ENCODE results near the gene STARD6.
"Not testable (repeated sequence)": the region's sequence is repeated elsewhere in the genome, so short reads cannot be mapped to it uniquely, and the experiment has no call there.

Gene STARD6

DNA sequence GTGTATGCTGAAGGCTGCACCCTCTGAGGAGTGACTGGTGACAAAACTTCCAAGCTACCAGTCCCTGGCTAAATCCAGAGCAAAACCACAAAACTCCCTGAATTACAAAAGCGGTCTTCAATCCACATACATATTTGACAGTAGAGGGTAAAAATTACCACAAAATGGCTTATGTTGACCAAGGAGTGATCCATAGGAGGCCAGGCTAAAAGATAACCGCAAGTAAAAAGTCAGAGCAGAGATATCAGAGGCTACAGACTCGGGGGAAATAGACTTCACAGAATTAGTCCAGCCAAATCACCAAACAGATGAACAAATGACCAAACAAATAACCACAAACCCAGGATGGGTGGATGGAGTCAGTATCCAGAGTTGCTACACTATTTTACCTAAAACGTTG lies 19.4 kb downstream of the STARD6 start:
- no peak for FAIRE-seq
- no peak for DNase-seq (ENCODE audit: insufficient read length, low spot score)
- TF ChIP-seq POLR2AphosphoS5 (IDR thresholded peaks at IDR 0.05; ENCODE audit: low read depth, low read length) (no peak), POU2F2 (IDR thresholded peaks at IDR 0.05; ENCODE audit: low read depth, low read length) (no peak), POLR2A (IDR thresholded peaks at IDR 0.05; ENCODE audit: low read depth, low read length) (no peak), PAX5 (IDR thresholded peaks at IDR 0.05; ENCODE audit: insufficient read depth, low read length, severe bottlenecking) (no peak), SPI1 (IDR thresholded peaks at IDR 0.05; ENCODE audit: low read depth, low read length) (no peak), TAF1 (IDR thresholded peaks at IDR 0.05; ENCODE audit: low read depth, low read length) (no peak)

DNA sequence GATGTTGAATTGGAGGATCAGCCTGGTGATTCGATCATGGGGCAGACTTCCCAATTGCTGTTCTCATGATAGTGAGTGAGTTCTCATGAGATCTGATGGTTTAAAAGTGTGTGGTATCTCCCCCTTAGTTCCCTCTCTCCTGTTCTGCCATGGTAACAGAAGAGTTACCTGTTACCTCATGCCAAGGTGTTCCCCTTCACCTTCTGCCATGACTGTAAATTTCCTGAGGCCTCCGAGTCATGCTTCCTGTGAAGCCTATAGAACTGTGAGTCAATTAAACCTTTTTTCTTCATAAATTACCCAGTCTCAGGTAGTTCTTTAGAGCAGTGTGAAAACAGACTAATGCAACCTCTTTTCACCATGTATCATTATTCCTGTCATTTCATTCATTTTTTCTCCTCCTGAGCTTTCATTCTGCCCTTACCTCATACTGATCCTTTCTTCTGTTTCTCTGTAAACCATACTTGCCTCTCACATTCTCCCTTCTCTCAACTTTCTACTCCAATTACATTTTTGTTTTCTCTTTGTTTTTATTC lies 22.0 kb downstream of the STARD6 start:
- TF ChIP-seq SPI1 (IDR thresholded peaks at IDR 0.05; ENCODE audit: low read depth, low read length): no peak
- no peak for TF ChIP-seq PAX5 (IDR thresholded peaks at IDR 0.05; ENCODE audit: insufficient read depth, low read length, severe bottlenecking)
- TF ChIP-seq TAF1 (IDR thresholded peaks at IDR 0.05; ENCODE audit: low read depth, low read length): no peak
- no peak for TF ChIP-seq POU2F2 (IDR thresholded peaks at IDR 0.05; ENCODE audit: low read depth, low read length)
- no peak for TF ChIP-seq POLR2AphosphoS5 (IDR thresholded peaks at IDR 0.05; ENCODE audit: low read depth, low read length)
- no peak for TF ChIP-seq POLR2A (IDR thresholded peaks at IDR 0.05; ENCODE audit: low read depth, low read length)
- no peak for DNase-seq (ENCODE audit: insufficient read length, low spot score)
- FAIRE-seq: no peak

DNA sequence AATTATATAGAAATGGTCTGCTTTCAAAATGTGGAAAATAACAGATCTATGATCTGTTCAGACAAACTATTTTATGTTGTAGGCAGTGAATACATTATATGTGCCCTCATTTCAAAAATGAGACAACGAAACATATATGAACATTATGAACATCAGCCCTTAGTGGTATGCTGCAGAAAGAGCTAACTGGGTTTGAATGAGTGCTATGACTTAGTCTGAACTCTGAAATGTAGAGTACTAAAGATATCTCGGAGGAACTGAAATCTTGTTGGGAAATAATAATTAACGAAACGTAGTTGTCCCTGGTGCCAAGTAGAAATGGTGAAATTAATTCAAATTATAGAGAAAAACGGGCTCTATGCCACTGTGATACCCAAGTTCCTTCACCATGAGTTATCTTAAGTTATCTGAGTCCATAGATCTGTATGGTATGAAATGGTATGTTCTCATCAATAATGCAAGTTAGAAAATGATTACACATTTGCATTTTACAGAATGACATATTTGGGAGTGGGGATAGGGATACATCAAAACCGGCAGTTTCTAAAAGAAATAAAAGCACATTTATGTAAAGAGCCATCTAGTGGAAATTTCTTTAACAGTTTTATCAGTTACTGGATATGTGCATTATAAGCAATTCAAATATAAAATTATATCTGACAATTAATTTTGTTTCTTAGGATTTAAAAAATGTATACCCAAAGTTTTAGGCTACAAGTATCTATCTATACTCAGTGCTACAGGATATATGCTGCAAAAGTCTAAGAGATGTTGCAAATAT lies 26.7 kb downstream of the STARD6 start:
- FAIRE-seq: no peak
- no peak for TF ChIP-seq POU2F2 (IDR thresholded peaks at IDR 0.05; ENCODE audit: low read depth, low read length)
- no peak for TF ChIP-seq POLR2AphosphoS5 (IDR thresholded peaks at IDR 0.05; ENCODE audit: low read depth, low read length)
- TF ChIP-seq TAF1 (IDR thresholded peaks at IDR 0.05; ENCODE audit: low read depth, low read length): no peak
- TF ChIP-seq POLR2A (IDR thresholded peaks at IDR 0.05; ENCODE audit: low read depth, low read length): no peak
- no peak for TF ChIP-seq SPI1 (IDR thresholded peaks at IDR 0.05; ENCODE audit: low read depth, low read length)
- TF ChIP-seq PAX5 (IDR thresholded peaks at IDR 0.05; ENCODE audit: insufficient read depth, low read length, severe bottlenecking): no peak
- no peak for DNase-seq (ENCODE audit: insufficient read length, low spot score)

DNA sequence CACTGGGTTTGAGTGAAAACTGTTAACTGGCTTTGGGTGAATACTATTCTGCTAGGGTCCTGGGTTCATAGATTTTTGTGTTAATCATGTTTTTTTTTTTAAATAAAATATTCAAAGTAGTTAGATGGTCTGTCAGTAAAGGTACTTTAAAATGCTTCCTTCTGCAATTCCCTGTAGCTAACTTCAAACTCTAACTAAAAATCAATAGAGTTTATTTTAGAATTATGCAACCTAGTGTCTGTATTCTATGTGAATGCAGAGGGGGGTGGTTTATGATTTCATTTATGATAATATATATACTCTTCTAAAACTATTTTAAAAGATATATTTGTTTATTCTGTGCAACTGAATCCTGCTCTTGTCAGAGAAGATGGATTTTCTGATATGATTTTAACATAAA lies 27.9 kb downstream of the STARD6 start:
- TF ChIP-seq POLR2AphosphoS5 (IDR thresholded peaks at IDR 0.05; ENCODE audit: low read depth, low read length) (no peak), POU2F2 (IDR thresholded peaks at IDR 0.05; ENCODE audit: low read depth, low read length) (no peak), SPI1 (IDR thresholded peaks at IDR 0.05; ENCODE audit: low read depth, low read length) (no peak), TAF1 (IDR thresholded peaks at IDR 0.05; ENCODE audit: low read depth, low read length) (no peak), PAX5 (IDR thresholded peaks at IDR 0.05; ENCODE audit: insufficient read depth, low read length, severe bottlenecking) (no peak), POLR2A (IDR thresholded peaks at IDR 0.05; ENCODE audit: low read depth, low read length) (no peak)
- DNase-seq (ENCODE audit: insufficient read length, low spot score): no peak
- no peak for FAIRE-seq

DNA sequence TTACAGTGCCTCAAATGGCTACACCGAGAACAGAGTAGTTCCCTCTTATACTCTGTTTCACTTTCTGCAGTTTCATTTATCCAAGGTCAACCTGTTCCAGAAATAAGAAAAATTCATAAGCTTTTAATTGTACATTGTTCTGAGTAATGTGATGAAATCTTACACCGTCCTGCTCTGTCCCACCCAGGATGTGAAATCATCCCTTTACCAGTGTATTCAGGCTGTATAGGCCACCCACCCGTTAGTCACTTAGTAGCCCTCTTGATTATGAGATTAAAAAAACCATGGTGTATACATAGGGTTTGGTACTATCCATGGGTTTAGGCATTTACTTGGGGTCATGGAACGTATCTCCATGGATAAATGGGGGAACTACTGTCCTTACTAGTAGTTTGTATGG lies 29.8 kb downstream of the STARD6 start:
- FAIRE-seq (no peak), DNase-seq (ENCODE audit: insufficient read length, low spot score) (no peak)
- no peak for TF ChIP-seq TAF1 (IDR thresholded peaks at IDR 0.05; ENCODE audit: low read depth, low read length)
- no peak for TF ChIP-seq SPI1 (IDR thresholded peaks at IDR 0.05; ENCODE audit: low read depth, low read length)
- TF ChIP-seq PAX5 (IDR thresholded peaks at IDR 0.05; ENCODE audit: insufficient read depth, low read length, severe bottlenecking): no peak
- TF ChIP-seq POLR2A (IDR thresholded peaks at IDR 0.05; ENCODE audit: low read depth, low read length): no peak
- TF ChIP-seq POLR2AphosphoS5 (IDR thresholded peaks at IDR 0.05; ENCODE audit: low read depth, low read length): no peak
- no peak for TF ChIP-seq POU2F2 (IDR thresholded peaks at IDR 0.05; ENCODE audit: low read depth, low read length)

DNA sequence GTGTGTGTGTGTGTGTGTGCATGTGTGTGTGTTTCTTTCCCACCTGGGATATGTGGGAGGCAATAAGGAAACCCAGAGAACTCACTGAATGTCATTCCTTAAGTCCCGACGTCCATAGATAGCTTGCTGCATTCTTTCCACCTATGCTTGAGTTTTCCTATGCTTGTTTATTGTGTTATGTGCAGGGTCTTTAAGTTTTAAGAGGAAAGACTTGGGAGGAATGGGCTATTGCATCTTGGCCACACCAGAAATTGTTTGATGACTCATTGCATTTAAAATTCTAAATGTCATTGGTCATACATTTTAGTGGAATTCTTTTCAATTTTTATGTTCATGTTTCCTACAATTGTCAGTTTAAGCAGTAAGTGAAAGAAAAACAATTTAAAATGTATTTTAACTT lies 33.7 kb downstream of the STARD6 start:
- TF ChIP-seq POLR2A (IDR thresholded peaks at IDR 0.05; ENCODE audit: low read depth, low read length): no peak
- TF ChIP-seq PAX5 (IDR thresholded peaks at IDR 0.05; ENCODE audit: insufficient read depth, low read length, severe bottlenecking): no peak
- TF ChIP-seq TAF1 (IDR thresholded peaks at IDR 0.05; ENCODE audit: low read depth, low read length): no peak
- TF ChIP-seq POU2F2 (IDR thresholded peaks at IDR 0.05; ENCODE audit: low read depth, low read length): no peak
- TF ChIP-seq SPI1 (IDR thresholded peaks at IDR 0.05; ENCODE audit: low read depth, low read length): no peak
- no peak for TF ChIP-seq POLR2AphosphoS5 (IDR thresholded peaks at IDR 0.05; ENCODE audit: low read depth, low read length)
- FAIRE-seq: no peak
- DNase-seq (ENCODE audit: insufficient read length, low spot score): no peak

DNA sequence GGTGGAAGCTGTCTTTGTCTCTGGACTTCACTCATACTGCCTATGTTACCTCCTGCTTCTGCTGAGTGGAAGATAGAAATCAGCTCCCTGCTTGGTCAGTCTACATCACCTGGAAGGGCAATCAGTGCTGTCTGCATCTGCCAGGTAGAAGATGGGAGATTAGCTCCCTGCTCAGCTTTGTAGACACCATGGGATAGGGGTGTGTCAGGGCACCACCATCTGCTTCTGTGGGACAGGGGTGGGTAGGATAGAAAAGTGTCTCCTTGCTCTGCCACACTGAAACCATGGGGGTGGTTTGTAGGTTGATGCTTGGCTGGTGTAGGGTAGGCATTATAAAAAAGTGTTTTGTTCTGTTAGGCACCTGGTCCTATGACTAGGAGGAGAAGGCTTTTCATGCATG lies 34.1 kb downstream of the STARD6 start:
- DNase-seq (ENCODE audit: insufficient read length, low spot score) (no peak), FAIRE-seq (no peak)
- no peak for TF ChIP-seq POLR2AphosphoS5 (IDR thresholded peaks at IDR 0.05; ENCODE audit: low read depth, low read length)
- TF ChIP-seq POU2F2 (IDR thresholded peaks at IDR 0.05; ENCODE audit: low read depth, low read length): no peak
- TF ChIP-seq SPI1 (IDR thresholded peaks at IDR 0.05; ENCODE audit: low read depth, low read length): no peak
- TF ChIP-seq TAF1 (IDR thresholded peaks at IDR 0.05; ENCODE audit: low read depth, low read length): no peak
- TF ChIP-seq PAX5 (IDR thresholded peaks at IDR 0.05; ENCODE audit: insufficient read depth, low read length, severe bottlenecking): no peak
- no peak for TF ChIP-seq POLR2A (IDR thresholded peaks at IDR 0.05; ENCODE audit: low read depth, low read length)

DNA sequence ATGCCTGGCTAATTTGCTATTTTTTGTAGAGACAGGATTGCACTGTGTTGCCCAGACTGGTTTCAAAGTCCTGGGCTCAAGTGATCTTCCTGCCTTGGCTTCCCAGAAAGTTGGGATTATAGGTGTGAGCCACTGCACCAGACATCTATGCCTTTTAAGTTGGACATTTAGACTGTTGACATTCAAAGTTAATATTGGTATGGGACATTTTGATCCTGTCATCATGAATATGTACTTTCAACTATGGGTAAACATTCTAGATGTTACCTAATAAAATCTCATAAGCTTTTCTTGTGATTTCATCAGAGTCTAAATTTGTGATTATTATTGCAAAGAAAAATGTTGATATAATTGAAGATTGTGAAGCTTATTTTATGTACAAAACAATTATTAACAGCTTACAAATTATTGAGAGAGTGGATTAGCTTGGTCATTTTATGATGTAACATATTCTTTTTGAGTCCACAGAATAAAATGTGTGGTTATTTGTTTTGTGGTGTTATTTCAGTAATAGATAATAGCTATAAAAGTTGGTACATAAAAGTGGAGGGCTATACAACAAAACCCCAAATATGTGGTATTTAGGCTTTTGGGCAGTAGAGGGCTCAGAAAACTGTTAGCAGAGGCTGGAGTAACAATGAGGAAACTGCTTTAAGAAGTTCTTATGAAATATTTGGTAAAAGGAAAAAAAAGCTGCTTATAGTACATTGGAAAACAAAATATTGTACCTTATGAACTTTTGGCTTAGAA lies 41.4 kb downstream of the STARD6 start:
- TF ChIP-seq TAF1 (IDR thresholded peaks at IDR 0.05; ENCODE audit: low read depth, low read length) (no peak), PAX5 (IDR thresholded peaks at IDR 0.05; ENCODE audit: insufficient read depth, low read length, severe bottlenecking) (no peak), POLR2A (IDR thresholded peaks at IDR 0.05; ENCODE audit: low read depth, low read length) (no peak), POLR2AphosphoS5 (IDR thresholded peaks at IDR 0.05; ENCODE audit: low read depth, low read length) (no peak), SPI1 (IDR thresholded peaks at IDR 0.05; ENCODE audit: low read depth, low read length) (no peak), POU2F2 (IDR thresholded peaks at IDR 0.05; ENCODE audit: low read depth, low read length) (no peak)
- DNase-seq (ENCODE audit: insufficient read length, low spot score) (no peak), FAIRE-seq (no peak)

DNA sequence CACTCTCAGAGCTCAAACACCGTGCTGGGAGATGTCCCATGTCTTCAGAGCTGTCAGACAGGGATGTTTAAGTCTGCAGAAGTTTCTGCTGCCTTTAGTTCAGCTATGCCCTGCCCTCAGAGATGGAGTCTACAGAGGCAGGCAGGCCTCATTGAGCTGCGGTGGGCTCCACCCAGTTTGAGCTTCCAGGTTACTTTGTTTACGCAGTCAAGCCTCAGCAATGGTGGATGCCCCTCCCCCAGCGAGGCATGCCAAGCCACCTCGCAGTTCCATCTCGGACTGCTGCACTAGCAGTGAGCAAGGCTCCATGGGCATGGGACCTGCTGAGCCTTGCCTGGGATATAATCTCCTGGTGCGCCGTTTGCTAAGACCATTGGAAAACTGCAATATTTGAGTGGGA lies 48.1 kb downstream of the STARD6 start:
- FAIRE-seq; DNase-seq (ENCODE audit: insufficient read length, low spot score): not testable (repeated sequence)

Measured in GM12891 (cell line).